ENCODE results near the gene PIGC.

- no peak for TF ChIP-seq MXD4 (CRISPR knock-in tag; IDR thresholded peaks at IDR 0.05; ENCODE audit: borderline replicate concordance)
- TF ChIP-seq MAX (CRISPR knock-in tag; IDR thresholded peaks at IDR 0.05), result no peak
- no peak for TF ChIP-seq CTCF (IDR thresholded peaks at IDR 0.05)
- TF ChIP-seq ZNF263 (CRISPR knock-in tag; IDR thresholded peaks at IDR 0.05; ENCODE audit: low read depth), result no peak
- TF ChIP-seq TEAD4 (CRISPR knock-in tag; IDR thresholded peaks at IDR 0.05), result no peak
- TF ChIP-seq ATF3 (CRISPR knock-in tag; conservative IDR thresholded peaks at IDR 0.05), result no peak
- TF ChIP-seq, protein P1, sequence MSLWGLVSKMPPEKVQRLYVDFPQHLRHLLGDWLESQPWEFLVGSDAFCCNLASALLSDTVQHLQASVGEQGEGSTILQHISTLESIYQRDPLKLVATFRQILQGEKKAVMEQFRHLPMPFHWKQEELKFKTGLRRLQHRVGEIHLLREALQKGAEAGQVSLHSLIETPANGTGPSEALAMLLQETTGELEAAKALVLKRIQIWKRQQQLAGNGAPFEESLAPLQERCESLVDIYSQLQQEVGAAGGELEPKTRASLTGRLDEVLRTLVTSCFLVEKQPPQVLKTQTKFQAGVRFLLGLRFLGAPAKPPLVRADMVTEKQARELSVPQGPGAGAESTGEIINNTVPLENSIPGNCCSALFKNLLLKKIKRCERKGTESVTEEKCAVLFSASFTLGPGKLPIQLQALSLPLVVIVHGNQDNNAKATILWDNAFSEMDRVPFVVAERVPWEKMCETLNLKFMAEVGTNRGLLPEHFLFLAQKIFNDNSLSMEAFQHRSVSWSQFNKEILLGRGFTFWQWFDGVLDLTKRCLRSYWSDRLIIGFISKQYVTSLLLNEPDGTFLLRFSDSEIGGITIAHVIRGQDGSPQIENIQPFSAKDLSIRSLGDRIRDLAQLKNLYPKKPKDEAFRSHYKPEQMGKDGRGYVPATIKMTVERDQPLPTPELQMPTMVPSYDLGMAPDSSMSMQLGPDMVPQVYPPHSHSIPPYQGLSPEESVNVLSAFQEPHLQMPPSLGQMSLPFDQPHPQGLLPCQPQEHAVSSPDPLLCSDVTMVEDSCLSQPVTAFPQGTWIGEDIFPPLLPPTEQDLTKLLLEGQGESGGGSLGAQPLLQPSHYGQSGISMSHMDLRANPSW (CRISPR knock-in tag; conservative IDR thresholded peaks at IDR 0.05; ENCODE audit: low read depth), result no peak
Measured at GRCh38 chr1:172452536-172453152, 8.8 kb upstream of the PIGC start.
